T47D (cell line): ENCODE results near the gene LLGL2.

Experiments
- DNase-seq, 2 experiments: peaks; one replicate each; pipeline versions ENCODE4 v3.0.0 to v3.0.0-alpha.2; 2011 to 2012; ENCODE audit warnings: low read depth in 1 of 2, low spot score in 1 of 2
- JUND ChIP-seq: IDR thresholded peaks from 2 replicates; pipeline ENCODE4 v1.6.1; 2012; ENCODE audit warnings: low read depth
- in situ Hi-C: cut with HindIII; loops from 2 replicates; pipeline ENCODE4 v1.10.0; 2016; ENCODE audit warnings: low sequenced_read_pairs, low pct_unique_long_range_greater_than_20kb

The LLGL2 gene

DNA sequence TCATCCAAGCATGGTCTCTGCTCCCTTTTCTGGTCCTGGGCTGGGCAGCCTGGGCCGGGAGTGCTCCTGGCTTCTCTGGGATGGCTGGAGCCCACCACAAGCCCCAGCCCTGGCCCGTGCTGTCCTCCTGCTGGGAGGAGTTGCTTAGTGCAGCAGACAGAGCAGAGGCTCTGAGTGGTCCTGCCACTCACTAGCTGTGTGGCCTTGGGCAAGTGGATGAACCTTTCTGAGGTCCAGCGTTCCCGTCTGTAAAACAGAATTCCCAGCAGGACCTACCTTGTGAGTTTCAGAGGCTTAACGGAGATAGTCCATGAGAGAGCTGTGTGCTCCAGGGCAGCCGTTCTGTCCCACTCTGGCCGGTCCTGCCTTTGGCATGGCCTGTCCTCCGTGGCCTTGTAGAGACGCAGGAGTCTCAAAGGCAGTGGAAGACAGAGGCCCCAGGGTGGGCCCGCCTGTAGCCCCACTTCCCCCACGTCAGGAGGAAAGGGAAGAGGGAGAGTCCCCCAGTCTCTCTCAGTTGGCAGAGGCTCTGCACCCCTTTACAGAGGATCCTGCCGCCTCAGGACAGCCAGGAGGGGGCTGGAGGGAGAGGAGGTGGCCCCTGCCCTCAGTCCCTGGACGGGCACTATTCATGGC is 69.9 kb downstream of the LLGL2 start:
- TF ChIP-seq JUND = no peak
- no peak for DNase-seq
- in situ Hi-C loops = no loop called here

DNA sequence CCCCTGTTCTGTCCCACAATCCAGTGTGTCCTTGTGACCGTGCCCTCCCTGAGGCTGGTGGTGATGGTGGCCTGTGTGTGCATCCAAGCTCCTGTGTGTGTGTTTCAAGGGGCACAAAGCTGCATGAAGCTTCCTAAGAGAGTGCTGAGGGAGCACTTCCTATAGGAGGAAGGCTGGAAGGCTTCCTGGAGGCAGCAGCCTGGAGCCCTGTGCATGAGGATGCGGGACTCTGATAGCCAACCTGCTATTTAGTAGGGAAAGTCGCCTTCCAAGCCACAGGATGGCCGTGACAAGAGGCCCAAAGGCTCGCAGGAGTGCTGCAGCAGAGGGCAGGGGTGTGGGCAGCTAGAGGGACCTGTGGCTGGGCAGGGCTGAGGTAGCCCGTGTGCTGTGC is 70.4 kb downstream of the LLGL2 start:
- in situ Hi-C loops = no loop called here
- no peak for TF ChIP-seq JUND
- DNase-seq = no peak

DNA sequence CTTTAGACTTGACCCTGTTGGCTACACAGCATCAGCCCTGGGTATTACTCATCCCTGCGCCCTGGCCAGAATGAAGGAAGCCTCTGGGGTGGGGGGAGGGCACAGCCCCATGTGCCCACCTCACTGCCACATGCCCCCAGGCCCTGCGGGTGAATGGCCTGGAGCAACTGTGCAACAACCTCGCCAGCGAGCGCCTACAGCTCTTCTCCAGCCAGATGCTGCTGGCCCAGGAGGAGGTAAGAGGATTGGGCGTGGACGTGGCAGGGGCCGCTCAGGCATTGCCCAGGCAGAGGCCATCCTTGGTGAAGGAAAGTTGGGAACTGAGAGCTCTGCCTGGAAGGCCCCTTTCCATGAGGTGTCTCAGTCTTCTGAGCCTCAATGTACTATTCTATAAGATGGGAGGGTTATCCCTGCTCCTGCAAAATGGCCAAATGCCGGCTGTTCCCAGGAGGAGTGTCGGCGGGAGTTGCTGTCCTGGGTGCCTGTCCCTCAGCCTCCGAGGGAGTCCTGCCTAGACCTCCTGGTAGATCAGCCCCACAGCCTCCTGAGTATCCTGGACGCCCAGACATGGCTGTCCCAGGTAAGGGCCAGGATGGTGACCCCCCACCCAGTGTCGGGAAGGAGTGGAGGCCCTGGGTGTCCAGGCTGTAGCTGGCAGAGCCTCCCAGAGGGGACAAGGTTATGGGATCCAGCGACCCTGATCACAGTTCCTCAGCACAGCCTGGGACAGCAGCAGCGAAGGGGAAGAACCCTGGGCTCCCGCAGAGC is 71.0 kb downstream of the LLGL2 start:
- TF ChIP-seq JUND = no peak
- in situ Hi-C loops = no loop called here
- DNase-seq = no peak

DNA sequence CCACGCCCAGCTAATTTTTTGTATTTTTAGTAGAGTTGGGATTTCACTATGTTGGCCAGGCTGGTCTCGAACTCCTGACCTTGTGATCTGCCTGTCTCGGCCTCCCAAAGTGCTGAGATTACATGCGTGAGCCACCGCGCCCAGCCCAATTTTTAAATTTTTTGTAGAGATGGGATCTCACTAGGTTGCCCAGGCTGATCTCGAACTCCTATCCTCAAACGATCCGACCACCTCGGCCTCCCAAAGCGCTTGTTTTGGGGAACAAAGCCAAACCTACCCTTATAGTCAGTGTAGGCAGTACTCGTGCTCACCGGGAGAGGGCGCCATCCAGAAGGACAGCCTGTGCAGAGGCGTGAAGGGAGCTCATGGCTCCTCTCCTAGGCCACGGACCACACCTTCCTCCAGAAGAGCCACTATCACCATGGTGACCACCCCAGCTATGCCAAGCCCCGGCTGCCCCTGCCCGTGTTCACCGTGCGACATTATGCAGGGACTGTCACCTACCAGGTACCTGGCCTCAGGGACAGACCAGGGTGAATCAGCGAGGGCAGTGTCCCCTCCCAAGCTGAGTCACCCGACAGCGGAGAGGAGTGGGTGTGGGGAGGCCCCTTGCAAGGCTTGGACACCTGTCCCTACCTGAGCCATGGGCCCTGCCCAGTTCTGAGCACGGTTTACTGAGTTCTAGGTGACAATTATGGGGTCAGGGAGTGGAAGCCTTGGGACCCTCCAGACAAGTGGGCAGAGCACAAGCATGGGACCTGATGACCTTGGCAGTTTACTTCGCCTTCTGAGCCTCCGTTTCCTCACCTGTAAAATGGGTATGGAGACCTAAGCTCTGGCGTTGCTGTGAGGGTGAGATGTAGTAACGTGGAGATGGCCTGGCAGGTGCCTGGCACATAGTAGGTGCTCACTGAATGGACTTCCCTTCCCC is 75.8 kb downstream of the LLGL2 start:
- in situ Hi-C loops = no loop called here
- DNase-seq = peak in 1 of 2 experiments; percentile 78
- TF ChIP-seq JUND = no peak

- TF ChIP-seq JUND = no peak
- in situ Hi-C loops = no loop called here
- DNase-seq = no peak
These were observed 77.1 kb downstream of the LLGL2 start for GRCh38 chr17:75602644-75603043.

DNA sequence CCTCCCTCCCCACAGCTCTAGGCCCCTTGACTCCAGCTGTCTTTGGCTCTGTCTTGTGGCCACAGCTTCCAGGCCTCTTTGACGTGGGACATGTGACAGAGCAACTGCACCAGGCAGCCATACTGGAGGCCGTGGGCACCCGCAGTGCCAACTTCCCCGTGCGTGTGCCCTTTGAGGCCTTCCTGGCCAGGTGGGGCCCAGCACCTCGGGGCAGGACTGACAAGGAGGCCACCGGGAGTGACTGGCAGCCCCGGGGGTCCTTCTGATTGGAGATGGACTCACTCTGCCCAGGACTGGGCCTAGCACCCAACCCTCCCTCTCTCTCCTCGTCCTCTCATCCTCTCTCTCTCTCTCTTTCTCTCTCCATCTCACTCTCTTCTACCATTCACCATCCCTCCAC is 77.6 kb downstream of the LLGL2 start:
- no peak for DNase-seq
- no peak for TF ChIP-seq JUND
- in situ Hi-C loops = no loop called here

GRCh38 chr17:75604034-75604695 is 78.7 kb downstream of the LLGL2 start:
- no peak for TF ChIP-seq JUND
- in situ Hi-C loops = no loop called here
- no peak for DNase-seq

DNA sequence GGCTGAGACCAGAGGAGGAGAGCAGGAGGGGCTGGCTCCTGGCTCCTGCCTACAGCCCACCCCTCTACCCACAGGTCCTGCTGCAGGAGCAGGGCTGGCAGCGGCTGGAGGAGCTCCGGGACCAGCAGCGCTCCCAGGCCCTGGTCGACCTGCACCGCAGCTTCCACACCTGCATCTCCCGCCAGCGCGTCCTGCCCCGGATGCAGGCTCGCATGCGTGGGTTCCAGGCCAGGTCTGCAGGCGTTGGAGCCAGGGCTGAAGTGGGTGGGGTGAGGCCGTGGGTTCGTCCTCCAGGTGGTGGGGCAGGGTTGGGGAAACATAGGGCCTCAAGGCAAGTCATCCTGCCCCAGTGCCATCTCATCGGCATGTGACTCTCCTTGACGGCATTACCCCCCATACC is 80.3 kb downstream of the LLGL2 start:
- no peak for DNase-seq
- no peak for TF ChIP-seq JUND
- in situ Hi-C loops = no loop called here

DNA sequence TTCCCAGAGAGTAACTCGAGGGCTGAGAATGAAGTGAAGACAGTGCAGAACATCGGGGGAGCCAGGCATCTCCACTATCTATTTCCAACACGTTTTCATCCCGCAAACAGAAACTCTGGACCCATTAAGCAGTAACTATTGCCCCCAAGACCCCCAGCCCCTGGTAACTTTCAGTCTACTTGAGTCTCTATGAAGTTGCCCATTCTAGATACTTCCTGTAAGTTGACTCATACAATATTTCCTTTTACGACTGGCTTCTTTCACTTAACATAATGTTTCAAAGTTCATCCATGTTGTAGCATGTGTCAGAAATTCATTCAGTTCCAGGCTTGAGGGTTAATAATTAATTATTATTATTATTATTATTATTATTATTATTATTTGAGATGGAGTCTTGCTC is 81.6 kb downstream of the LLGL2 start:
- TF ChIP-seq JUND = no peak
- in situ Hi-C loops = no loop called here
- no peak for DNase-seq

GRCh38 chr17:75610103-75610984 is 84.8 kb downstream of the LLGL2 start:
- DNase-seq = no peak
- in situ Hi-C loops = no loop called here
- TF ChIP-seq JUND = no peak

- in situ Hi-C loops = no loop called here
- TF ChIP-seq JUND = no peak
- DNase-seq = peak in 1 of 2 experiments; percentile 69
These were observed 86.4 kb downstream of the LLGL2 start for GRCh38 chr17:75611851-75612429.
